T-helper 22 cell (primary cell): ENCODE measurements around the gene SLC4A8.
"Not testable (repeated sequence)": the region's sequence is repeated elsewhere in the genome, so short reads cannot be mapped to it uniquely, and the experiment has no call there.

ENCODE experiments used
- DNase-seq: peaks from one replicate; pipeline ENCODE4 v3.0.0-alpha.2; 2020; ENCODE audit warnings: low read depth

Gene SLC4A8

GRCh38 chr12:51430196-51430895, 5.7 kb downstream of the SLC4A8 start:
- no peak for DNase-seq

GRCh38 chr12:51432921-51433320, 8.3 kb downstream of the SLC4A8 start:
- DNase-seq, result no peak

GRCh38 chr12:51434305-51434704, 9.7 kb downstream of the SLC4A8 start:
- no peak for DNase-seq

DNA sequence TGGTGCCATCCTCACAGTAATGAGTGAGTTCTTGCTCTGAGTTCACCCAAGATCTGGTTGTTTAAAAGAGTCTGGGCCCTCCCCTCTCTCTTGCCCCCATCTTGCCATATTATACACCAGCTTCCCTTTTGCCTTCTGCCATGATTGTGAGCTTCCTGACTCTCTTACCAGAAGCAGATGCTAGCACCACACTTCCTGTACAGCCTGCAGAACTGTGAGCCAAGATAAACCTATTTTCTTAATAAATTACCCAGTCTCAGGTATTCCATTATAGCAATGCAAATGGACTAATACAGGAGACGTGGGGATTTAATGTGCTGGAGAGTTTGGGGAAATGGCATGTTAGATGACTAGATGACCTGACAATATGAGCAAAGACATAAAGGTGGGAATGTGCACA, 12.8 kb downstream of the SLC4A8 start:
- no peak for DNase-seq

- DNase-seq, result no peak
Measured at GRCh38 chr12:51439330-51439729, 14.7 kb downstream of the SLC4A8 start.

GRCh38 chr12:51441583-51441982, 17.0 kb downstream of the SLC4A8 start:
- DNase-seq, result no peak

DNA sequence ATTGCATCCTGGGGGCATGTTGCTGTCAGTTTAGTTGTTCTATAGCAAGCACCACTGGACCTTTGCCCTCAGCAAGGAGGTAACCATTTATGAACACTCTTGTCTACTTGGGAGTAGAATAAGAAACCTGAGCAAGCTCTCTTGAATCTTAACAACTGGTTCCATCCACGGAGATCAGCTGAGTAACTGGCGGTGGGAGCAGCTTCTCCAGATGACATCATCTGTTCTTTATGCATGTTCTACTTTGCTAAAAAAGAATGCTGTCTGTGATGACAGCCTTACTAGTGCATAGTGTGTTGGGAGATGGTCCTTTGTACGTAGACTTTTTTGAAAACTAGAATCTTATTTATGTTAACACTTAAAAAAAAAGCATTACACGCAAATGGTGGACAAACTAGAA, 17.7 kb downstream of the SLC4A8 start:
- no peak for DNase-seq

DNA sequence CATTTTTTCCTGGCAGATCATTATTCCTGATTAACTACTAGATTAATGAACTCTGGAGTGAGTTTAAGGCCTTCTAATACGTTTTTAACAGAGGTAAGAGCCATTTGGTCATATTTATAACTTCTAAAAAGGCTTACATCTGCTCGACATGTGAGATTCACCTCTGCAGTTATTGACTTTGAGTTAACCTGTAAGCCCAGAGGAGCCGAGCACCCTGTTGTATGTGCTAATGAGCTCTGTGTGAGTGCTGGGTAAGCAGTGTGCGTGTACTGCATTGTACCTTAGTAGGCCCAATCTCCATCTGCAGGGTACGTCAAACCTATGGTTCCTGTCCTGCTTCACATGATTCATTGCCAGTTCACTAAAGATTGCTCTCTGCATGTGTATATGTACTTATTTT, 18.9 kb downstream of the SLC4A8 start:
- no peak for DNase-seq

GRCh38 chr12:51448618-51449256, 24.1 kb downstream of the SLC4A8 start:
- no peak for DNase-seq

DNA sequence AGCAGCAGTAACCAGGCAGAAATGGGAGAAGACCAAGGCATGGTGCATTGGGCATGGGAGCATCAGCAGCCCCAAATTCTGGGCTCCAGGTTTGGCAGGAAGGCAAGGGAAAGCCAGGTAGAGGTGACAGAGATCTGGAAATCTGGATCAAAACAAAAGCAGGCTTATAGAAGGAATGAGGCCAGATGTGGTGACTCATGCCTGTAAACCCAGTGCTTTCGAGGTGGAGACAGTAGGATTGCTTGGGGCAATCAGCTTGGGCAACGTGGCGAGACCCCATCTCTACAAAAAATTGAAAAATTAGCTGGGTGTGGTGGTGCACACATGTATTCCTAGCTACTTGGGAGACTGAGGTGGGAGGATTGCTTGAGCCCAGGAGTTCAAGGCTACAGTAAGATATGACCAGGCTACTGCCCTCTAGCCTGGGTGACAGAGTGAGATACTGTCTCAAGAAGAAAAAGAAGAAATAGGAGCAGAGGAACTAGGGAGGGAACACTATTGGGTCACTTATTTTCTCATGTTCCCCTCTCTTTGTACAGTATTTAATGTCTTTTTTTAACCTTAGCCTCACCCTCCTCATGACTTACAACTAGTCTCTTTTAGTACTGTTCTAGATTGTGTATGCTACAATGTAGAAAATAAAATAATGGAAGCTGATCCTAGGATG, 25.1 kb downstream of the SLC4A8 start:
- DNase-seq, result no peak

GRCh38 chr12:51450333-51450732, 25.7 kb downstream of the SLC4A8 start:
- no peak for DNase-seq

DNA sequence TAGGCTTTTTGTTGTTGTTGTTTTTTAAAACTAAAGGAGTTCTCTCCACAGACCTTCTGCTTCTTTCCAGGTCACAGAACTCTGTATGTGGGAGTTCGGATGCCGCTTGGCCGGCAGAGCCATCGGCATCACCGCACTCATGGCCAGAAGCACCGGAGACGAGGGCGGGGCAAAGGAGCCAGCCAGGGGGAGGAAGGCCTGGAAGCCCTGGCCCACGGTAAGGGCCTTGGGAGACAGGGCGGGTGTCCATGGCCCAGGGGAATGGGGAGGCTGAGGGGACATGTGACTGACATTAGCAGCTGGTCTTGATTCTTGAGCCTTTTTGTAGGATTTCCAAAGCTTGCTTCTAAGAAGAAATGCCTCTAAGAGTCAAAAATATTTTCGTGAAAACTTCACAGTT, 26.2 kb downstream of the SLC4A8 start:
- DNase-seq, result no peak

DNA sequence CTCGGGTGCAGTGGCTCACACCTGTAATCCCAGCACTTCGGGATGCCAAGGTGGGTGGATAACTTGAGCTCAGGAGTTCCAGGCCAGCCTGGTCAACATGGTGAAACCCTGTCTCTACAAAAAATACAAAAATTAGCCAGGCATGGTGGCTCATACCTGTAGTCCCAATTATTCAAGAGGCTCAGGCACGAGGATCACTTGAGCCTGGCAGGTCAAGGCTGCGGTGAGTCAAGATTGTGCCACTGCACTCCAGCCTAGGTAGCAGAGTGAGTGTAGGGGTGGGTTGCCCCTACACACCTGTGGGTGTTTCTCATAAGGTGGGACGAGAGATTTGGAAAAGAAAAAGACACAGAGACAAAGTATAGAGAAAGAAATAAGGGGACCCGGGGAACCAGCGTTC, 29.4 kb downstream of the SLC4A8 start:
- DNase-seq, result not testable (repeated sequence)

- not testable (repeated sequence) for DNase-seq
Measured at GRCh38 chr12:51455050-51455449, 30.4 kb downstream of the SLC4A8 start.

DNA sequence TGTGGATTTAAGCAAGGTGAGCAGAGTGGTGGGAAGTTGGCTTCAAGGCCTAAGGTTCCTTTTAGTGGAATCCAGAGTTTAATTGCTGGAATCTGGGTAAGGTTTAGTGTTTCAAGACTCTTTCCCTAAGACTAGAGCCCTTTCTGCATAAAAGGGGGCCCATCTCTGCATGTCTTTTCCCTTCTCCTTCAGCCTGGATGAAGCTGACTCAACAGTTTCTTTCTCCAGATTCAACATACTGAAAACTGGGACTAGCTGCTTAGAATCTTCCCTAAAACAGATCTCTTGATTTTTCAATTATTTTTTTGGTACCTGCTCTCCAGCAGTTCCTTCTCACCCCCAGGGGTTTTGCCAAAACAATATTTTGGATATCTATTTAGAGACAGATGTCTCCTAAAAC, 34.0 kb downstream of the SLC4A8 start:
- DNase-seq, result no peak

DNA sequence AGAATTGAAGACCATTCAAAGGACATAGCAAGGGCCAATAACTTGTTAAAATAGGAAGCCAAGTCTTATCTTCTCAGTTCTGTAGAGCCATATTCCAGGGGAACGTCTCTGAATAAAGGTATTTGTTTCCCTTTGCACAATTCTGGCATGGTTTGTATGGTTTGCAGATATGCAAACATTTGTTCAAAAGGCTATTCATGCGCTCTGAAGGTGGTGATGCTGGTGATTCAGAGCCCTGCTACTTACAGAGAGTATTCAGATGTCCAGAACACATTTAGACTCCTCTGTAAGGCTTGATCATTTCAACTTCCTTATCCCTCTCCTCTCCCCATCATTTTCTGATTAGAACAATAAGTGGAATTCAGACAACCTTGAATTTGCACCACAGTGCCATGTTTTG, 35.9 kb downstream of the SLC4A8 start:
- no peak for DNase-seq

GRCh38 chr12:51465491-51465890, 40.9 kb downstream of the SLC4A8 start:
- DNase-seq, result no peak

DNA sequence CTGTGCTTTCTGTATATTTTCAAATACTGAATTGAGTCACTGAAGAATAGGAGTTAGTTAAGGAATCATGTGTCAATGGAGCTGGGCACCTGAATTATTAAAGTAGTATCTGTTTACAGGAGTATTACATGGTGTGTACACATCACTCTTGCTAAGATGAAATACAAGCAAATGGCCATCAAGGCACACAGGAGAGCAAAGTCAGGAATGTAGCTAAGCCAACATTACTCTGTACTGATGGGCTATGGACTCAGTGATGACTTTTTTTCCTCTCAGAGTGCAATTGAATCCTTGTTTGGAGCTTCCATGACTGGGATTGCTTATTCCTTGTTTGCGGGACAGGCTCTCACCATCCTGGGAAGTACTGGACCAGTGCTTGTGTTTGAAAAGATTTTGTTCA, 45.5 kb downstream of the SLC4A8 start:
- DNase-seq, result no peak

- DNase-seq, result no peak
Measured at GRCh38 chr12:51471111-51471864, 46.7 kb downstream of the SLC4A8 start.

GRCh38 chr12:51472984-51473383, 48.4 kb downstream of the SLC4A8 start:
- no peak for DNase-seq

- no peak for DNase-seq
Measured at GRCh38 chr12:51473947-51474346, 49.3 kb downstream of the SLC4A8 start.

DNA sequence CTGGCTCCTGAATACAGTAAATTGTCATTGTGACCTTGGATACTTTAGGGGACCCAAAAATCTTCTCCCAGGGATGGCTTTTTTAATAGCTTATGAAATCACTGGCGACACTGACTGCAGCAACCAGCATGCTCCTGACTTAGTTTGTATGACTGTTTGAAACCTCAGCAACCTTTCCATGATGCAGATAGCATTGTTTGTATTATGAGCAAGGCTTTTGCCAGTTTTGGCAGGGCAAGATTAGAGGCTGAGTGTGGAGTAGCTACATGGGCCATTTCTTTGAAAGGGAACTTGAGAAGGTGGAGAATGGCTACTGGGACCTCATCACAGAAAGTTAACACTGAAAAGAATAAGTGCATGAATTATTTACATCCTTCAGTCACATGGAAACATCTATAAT, 50.9 kb downstream of the SLC4A8 start:
- no peak for DNase-seq

- DNase-seq, result no peak
Measured at GRCh38 chr12:51480978-51481377, 56.3 kb downstream of the SLC4A8 start.
